DMS153 treated with DMSO at 0.1 percent for 48 hours (cell line): ENCODE measurements around the gene UBR1.

ENCODE experiments used
- DNase-seq: peaks from one replicate; lab custom pipeline; 2025; ENCODE audit not compliant: unreplicated experiment; lab: John Stamatoyannopoulos, UW

UBR1 gene

GRCh38 chr15:43111354-43111753 is 5.5 kb upstream of the UBR1 start:
- no peak for DNase-seq

- DNase-seq: no peak
These were observed 1.9 kb upstream of the UBR1 start for GRCh38 chr15:43107751-43108150.

GRCh38 chr15:43106486-43106829 is 620 bp upstream of the UBR1 start:
- no peak for DNase-seq

GRCh38 chr15:43105077-43105736 is 631 bp downstream of the UBR1 start:
- DNase-seq: peak; percentile 1

GRCh38 chr15:43104426-43104825 is 1.4 kb downstream of the UBR1 start:
- DNase-seq: no peak

- DNase-seq: no peak
These were observed 1.9 kb downstream of the UBR1 start for GRCh38 chr15:43103907-43104306.

- DNase-seq: no peak
These were observed 3.7 kb downstream of the UBR1 start for GRCh38 chr15:43102187-43102586.

- DNase-seq: no peak
These were observed 4.9 kb downstream of the UBR1 start for GRCh38 chr15:43100971-43101370.

GRCh38 chr15:43099105-43099845 is 6.6 kb downstream of the UBR1 start:
- no peak for DNase-seq

- DNase-seq: no peak
These were observed 9.4 kb downstream of the UBR1 start for GRCh38 chr15:43096411-43096810.

GRCh38 chr15:43095708-43096347 is 10.0 kb downstream of the UBR1 start:
- no peak for DNase-seq

- no peak for DNase-seq
These were observed 10.6 kb downstream of the UBR1 start for GRCh38 chr15:43095243-43095642.

GRCh38 chr15:43094416-43095030 is 11.3 kb downstream of the UBR1 start:
- no peak for DNase-seq

- DNase-seq: no peak
These were observed 12.8 kb downstream of the UBR1 start for GRCh38 chr15:43093026-43093425.

- DNase-seq: no peak
These were observed 14.0 kb downstream of the UBR1 start for GRCh38 chr15:43091859-43092258.

- no peak for DNase-seq
These were observed 19.3 kb downstream of the UBR1 start for GRCh38 chr15:43086551-43086950.

- DNase-seq: no peak
These were observed 19.9 kb downstream of the UBR1 start for GRCh38 chr15:43085921-43086320.

- DNase-seq: no peak
These were observed 23.3 kb downstream of the UBR1 start for GRCh38 chr15:43082509-43082908.

GRCh38 chr15:43081283-43081682 is 24.6 kb downstream of the UBR1 start:
- DNase-seq: no peak

- DNase-seq: no peak
These were observed 34.4 kb downstream of the UBR1 start for GRCh38 chr15:43071451-43071850.

- DNase-seq: no peak
These were observed 34.9 kb downstream of the UBR1 start for GRCh38 chr15:43070893-43071292.

GRCh38 chr15:43070249-43070648 is 35.6 kb downstream of the UBR1 start:
- DNase-seq: no peak
